GM19468 (cell line): ENCODE data around the gene SLCO3A1.
A peak's percentile ranks its signal among the peaks of the same experiment; 100 is the strongest.

Experiments used
- ATAC-seq: cut with Tn5 transposase; IDR thresholded peaks from one replicate; pipeline ENCODE4 v1.9.1; 2021; ENCODE audit warnings: mild to moderate bottlenecking, moderate library complexity, moderate number of reproducible peaks; ENCODE audit not compliant: unreplicated experiment; ENCODE audit errors: extremely low read depth

Gene SLCO3A1

GRCh38 chr15:91857772-91858171 lies 4.3 kb downstream of the SLCO3A1 start:
- ATAC-seq, result peak; percentile 63

DNA sequence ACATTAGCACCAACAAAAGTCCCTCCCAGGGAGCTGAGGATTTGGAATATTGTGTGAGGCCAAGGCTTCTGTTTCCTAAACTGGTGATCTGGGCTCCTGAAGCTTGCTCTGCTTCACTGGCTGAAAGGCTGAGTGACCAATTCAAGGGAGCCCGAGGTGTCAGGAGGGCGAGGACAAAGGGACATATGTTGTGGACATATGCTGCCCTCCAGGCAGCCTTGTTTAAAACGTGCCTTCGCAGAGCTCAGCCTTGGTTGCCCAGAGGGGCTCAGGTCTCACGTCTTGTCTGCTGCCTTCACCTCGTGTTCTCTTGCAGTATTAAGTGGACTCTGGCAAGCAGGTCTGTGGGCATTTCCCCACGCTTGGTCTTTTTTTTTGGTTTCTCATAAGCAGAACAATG lies 7.0 kb downstream of the SLCO3A1 start:
- no peak for ATAC-seq

DNA sequence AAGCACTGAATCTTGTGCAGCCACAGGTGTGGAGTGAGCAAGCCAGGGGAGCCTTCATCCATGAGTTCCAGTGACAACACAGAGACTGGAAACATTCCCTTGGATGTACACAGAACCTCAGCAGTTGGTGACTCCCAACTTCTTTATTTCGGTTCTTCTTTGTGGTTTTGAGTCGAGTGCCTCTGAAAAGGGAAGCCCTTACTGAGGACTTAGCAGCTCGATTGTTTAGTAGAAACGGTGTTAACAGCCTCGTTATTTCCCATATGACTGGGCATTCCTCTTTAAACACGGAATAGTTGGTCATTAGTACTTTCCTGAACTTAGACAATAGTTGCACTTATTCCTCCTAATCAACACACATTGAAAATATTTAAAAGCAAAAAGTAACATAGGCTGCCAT lies 7.7 kb downstream of the SLCO3A1 start:
- no peak for ATAC-seq

DNA sequence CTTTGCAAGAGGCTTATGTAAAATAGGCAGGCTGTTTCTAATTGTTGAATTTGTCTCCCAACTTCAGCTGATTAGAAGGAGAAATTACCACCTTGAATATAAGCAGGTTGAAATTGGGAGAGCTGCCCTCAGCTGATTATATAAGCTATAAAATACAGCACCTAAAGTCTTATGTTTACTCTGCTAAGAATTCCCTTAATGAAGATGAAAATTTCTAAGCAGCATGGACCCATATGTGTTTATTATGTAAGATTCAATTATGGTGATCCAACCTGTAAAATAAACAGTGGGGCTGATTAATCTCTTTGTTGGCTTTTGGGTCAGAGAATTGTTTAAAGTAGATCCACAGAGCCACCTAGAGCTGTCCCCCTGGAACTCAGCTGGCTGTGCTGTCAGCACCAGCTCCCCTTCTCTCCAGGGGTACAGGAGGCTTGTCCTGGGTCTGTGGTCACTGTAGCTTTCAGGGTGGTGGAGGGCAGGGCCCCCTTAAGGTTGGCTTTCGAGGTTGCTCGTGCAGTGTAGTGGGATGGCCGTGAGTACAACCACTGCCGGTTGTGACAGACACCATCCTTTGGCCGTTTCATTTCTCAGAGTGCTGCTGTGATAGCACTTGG lies 9.5 kb downstream of the SLCO3A1 start:
- ATAC-seq, result no peak

DNA sequence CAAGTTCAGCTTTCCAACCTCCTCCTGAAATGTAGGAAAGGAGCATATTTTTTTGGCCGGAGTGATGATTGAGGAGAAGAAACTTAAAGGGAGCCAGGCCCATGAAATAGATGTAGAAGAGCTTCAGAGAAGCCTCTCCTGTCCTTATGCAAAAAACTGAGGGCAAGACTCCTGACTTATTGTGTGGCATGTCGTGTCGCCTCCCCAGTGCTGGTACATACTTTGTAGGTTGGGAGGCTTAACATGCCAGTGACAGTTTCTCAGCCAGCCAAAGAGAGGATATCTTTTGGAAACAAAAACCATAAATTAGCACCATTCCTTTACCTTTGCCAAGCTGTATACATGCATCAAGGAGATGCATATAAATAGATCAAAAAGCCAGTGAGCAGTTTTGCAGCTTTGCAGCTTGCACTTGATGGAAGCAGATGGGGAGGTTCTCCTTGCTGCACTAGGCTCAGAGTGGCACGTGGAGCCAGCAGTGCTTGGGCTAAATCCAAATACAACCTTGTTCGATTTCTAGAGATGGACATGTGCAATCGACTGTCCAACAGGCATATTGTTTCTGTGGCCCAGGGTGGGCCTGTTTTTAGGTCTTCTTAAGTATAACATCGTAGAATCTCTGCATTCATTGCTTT lies 10.2 kb downstream of the SLCO3A1 start:
- no peak for ATAC-seq

DNA sequence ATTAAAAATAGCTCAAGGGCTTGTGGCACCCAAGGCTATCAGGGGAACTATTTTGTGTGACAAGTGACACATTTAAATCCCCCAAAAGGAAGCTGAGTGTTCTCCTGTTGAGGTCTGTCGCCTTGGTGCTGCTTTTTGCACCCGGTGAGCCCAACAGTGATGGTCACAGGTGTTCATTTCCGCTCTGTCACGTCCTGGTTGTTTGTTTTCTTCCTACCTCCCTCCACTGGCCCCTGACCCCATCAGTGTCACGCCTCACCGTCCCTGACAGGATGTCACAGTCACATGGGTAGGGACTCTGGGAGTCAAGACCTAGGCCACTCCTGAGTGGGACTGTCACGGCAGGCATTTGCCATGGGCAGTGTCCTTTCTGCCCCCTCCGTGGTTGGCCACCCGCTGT lies 11.2 kb downstream of the SLCO3A1 start:
- ATAC-seq, result no peak

DNA sequence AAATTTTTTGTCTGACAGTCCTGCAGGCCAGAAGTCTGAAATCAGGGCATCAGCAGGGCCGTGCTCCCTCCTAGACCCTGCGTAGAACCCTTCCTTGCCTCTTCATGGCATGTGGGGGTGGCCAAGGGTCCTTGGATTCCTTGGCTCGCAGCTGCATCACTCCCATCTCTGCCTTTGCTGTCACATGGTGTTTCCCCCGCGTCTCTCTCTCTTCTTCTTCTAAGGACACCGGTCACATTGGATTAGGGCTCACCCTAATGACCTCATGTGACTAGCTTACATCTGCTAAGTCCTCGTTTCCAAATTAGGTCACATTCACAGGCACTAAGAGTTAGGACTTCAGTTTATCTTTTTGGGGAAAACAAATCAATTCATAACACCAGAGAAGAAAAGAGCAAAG lies 12.0 kb downstream of the SLCO3A1 start:
- ATAC-seq, result no peak

- ATAC-seq, result no peak
Observed at GRCh38 chr15:91865950-91866349, 12.4 kb downstream of the SLCO3A1 start.

DNA sequence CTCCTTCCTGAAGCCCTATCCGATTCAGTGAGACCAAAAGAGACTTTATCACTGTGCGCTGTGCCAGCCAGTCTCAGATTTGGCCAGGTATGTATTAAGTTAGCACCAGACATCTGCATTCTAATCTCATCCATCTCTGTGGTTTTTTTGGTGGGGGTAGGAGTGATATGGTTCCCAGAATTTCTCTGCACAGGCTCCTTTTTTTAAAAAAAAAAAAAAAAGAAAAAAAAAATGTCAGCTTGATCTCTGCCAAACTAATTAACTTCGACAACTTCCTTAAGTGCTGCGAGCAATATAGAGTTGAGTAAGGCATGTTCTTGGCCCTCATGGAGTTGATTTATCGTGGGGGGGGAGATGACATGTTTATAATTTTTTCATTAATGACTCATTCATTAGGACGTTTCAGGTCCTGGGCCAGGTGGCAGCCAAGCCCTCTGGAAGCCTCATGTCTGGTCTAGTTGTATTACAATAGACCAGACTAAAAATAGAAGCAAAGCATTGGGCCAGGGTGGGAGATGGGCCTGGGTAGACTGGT lies 12.9 kb downstream of the SLCO3A1 start:
- no peak for ATAC-seq

DNA sequence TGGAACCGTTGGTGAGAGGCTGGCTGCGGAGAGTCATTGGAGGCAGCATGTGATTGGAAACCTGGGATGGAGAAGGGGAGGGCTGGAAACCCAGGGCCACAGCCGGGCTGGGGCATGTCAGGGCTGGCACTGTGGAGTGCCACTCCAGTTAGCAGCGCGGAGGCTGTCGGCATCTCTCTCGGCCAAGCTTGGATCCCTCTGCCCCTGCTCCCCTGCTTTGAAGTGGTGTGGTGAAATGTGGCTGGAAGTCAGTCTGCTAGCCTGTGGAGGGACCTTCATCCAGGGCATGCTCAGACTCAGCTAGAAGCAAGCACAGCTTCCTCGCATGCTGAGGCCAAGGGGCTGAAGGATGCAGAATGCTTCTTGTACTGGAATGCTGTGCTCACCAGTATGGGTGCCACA lies 13.5 kb downstream of the SLCO3A1 start:
- no peak for ATAC-seq

DNA sequence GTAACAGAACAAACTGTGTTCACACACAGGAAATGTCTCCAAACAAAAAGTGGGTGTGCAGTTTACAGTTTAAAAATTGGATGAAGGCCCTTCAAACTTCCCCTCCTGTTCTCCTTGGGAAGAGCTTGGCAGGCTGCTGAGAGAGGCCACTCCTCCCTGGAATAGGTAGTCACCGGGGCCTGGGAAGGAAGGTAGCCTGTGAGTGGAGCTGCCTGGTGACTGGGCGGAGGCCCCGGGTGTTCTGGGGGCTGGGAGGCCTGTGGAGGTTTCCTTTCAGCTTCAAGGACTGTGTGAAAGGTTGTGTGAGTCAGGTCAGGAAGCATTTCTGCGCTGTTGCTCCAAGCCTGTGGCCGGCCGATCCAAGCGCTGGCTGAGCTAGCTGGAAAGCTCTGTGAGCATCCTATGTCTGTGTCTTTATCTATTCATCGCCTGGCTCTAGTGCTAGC lies 14.1 kb downstream of the SLCO3A1 start:
- no peak for ATAC-seq

- ATAC-seq, result no peak
Observed at GRCh38 chr15:91870876-91871537, 17.5 kb downstream of the SLCO3A1 start.

DNA sequence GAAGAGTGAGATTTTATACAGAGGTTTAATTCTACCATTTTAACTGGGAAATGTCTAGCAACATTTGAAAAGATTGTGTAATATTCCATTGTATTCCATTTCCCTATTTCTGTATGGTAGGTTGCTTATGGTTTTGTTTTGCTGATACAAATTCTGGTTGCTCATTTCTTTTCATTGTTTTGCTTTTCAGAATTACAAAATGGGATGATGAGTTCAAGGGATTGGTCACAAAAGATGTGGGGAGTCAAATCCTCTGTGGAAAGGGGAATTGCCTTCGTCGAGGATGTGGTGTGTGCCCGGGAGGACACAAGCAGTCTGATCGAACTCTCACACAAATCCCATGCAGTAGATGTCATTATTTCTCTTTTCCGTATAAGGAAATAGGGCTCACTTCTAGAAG lies 18.3 kb downstream of the SLCO3A1 start:
- no peak for ATAC-seq

- ATAC-seq, result no peak
Observed at GRCh38 chr15:91872356-91873137, 19.0 kb downstream of the SLCO3A1 start.

DNA sequence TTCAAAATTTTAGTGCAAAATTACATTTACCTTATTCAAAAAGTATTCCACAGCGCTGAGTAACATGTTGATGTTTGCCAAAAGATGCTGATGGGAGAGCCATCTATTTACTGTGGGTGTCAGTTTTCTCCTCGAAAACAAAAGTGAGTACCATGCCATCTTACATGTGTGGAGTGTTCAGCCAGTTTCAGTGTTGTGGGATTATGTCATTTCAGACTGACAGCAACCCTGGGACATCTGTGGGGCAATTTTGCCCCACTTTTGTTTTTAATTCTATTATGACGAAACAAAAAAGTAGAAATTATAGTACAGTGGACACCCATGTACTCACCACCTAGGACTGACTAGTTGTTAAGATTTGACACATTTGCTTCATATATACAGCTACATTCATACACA lies 19.6 kb downstream of the SLCO3A1 start:
- no peak for ATAC-seq

GRCh38 chr15:91874171-91874570 lies 20.7 kb downstream of the SLCO3A1 start:
- ATAC-seq, result no peak

DNA sequence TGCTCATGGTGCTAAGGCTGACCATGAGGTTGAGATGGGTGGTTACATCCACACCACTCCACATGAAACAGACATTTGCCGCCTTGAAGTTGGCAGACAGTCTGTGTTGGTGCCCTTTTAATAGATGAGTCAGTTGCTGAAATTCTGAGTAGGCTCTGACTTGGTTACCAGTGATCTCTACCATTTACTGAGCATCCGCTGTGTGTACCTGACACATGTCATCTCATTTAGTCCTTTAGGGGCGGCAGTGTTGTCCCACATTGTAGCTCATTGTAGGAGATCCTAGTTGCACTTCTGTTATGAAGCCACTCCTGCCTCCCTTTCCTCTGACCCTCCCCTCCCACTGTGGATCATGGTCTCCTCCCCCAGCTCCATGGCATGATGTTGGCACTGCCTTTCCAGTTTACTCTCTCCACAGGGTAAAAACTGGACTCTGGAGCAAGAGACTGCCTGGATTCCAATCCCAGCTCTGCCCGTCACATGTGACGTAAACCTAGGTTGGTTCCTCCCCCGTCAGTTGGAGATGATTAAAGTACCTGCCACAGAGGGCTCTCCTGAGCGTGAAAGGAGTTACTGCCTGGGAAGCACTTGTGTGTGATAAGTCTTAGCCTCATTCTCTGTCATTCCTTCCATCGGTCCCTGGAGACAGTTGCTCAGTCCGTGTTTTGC lies 21.6 kb downstream of the SLCO3A1 start:
- no peak for ATAC-seq

DNA sequence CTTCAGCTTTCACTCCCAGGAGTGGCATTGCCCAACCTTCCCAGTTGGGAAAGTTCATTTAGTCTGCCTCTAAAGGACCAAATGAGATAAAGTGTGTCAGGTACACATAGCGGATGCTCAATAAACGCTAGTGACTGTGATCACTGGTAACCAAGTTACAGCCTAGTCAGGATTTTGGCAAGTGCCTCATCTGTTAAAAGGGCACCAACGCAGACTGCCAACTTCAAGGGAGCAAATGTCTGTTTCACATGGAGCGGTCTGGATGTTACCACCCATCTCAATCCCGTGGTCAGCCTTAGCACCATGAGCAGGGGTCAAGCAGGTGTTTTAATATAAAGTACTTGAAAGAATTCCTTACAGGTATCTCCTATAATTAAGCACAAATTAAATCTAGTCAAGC lies 22.7 kb downstream of the SLCO3A1 start:
- ATAC-seq, result no peak

DNA sequence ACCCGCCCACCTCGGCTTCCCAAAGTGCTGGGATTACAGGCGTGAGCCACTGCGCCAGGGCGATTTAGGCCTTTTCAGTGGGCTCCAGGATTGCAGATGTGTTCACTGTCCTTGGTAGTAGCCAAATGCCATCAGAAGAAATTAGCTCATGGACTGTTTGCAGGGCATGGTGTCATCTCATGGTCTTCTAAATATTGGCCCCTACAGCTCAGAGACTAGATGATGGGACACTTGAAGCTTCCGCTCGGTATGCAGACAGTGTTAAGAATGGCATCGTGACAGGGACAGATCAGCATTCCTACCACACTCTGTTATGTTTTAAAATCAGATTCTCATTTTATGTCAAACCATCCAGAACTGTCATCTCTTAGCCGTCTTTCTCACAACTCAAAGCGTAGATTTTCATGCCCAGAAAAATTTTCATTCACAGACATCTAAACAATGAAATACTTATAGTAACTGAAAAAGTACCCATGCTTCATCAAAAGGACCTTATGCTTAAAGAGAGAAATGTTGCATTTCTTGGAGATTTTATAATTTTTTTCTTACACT lies 24.9 kb downstream of the SLCO3A1 start:
- ATAC-seq, result no peak

GRCh38 chr15:91879158-91879557 lies 25.6 kb downstream of the SLCO3A1 start:
- ATAC-seq, result no peak
